ENCODE measurements around the gene PRDM5.

- TF ChIP-seq CTCF (IDR thresholded peaks at IDR 0.05): no peak
- TF ChIP-seq POLR2A (IDR thresholded peaks at IDR 0.05): no peak
Measured at GRCh38 chr4:120809518-120809917, 113.0 kb downstream of the PRDM5 start.
